Activated naive CD8-positive, alpha-beta T cell treated with anti-CD3 and anti-CD28 coated beads for 36 hours (primary cell): ENCODE results near the gene CHST10. TPM values are rescaled to one million over a fixed set of nuclear protein-coding genes. Genes with fewer than 3 reads are reported as not detected.

Experiments
- DNase-seq: peaks from one replicate; pipeline ENCODE4 v3.0.0; 2021
- H3K27ac Mint-ChIP-seq: one replicate; pipeline ENCODE4 v1.8.0; 2022; ENCODE audit warnings: mild to moderate bottlenecking, moderate library complexity, mixed read lengths
- H3K27me3 Mint-ChIP-seq: one replicate; pipeline ENCODE4 v1.8.0; 2022; ENCODE audit warnings: mild to moderate bottlenecking, mixed read lengths
- H3K36me3 Mint-ChIP-seq: one replicate; pipeline ENCODE4 v1.8.0; 2021; ENCODE audit warnings: mild to moderate bottlenecking, mixed read lengths
- H3K4me1 Mint-ChIP-seq: one replicate; pipeline ENCODE4 v1.8.0; 2021; ENCODE audit warnings: mixed read lengths
- H3K4me3 Mint-ChIP-seq: one replicate; pipeline ENCODE4 v1.8.0; 2022; ENCODE audit warnings: mild to moderate bottlenecking, moderate library complexity, mixed read lengths
- H3K9me3 Mint-ChIP-seq: one replicate; pipeline ENCODE4 v1.8.0; 2022; ENCODE audit warnings: mixed read lengths
- total RNA-seq, 2 experiments: library from RNA; stranded (reverse); gene quantifications; one replicate each; pipeline ENCODE4 v1.2.3, GENCODE V29; 2021

Gene CHST10
- total RNA-seq, 2 experiments from 2014 or later: 13.4 to 14.7 TPM

- Mint-ChIP-seq H3K4me1 (peaks cover 2% of the 10 kb centered on the region), H3K9me3 (no peaks in the 10 kb centered on the region), H3K27ac (no peak overlapping the region)
These were observed 9.9 kb downstream of the CHST10 start for GRCh38 chr2:100407563-100407962.

GRCh38 chr2:100407073-100407472 lies 10.4 kb downstream of the CHST10 start:
- Mint-ChIP-seq H3K27ac (no peak overlapping the region), H3K4me3 (no peak overlapping the region), H3K9me3 (no peaks in the 10 kb centered on the region), H3K27me3 (no peaks in the 10 kb centered on the region), H3K4me1 (peaks cover 2% of the 10 kb centered on the region), H3K36me3 (peaks cover 4% of the 10 kb centered on the region)
- no peak for DNase-seq

More at GRCh38 chr2:100407563-100407962, 9.9 kb downstream of the CHST10 start:
- H3K36me3 Mint-ChIP-seq: peaks cover 4% of the 10 kb centered on the region
- no peak for DNase-seq
- no peaks in the 10 kb centered on the region for H3K27me3 Mint-ChIP-seq
- no peak overlapping the region for H3K4me3 Mint-ChIP-seq

GRCh38 chr2:100406120-100406508 lies 11.4 kb downstream of the CHST10 start:
- peaks cover 2% of the 10 kb centered on the region for H3K4me1 Mint-ChIP-seq
- DNase-seq: no peak
- no peaks in the 10 kb centered on the region for H3K27me3 Mint-ChIP-seq
- peaks cover 4% of the 10 kb centered on the region for H3K36me3 Mint-ChIP-seq
- no peak overlapping the region for H3K27ac Mint-ChIP-seq
- H3K4me3 Mint-ChIP-seq: no peak overlapping the region
- H3K9me3 Mint-ChIP-seq: no peaks in the 10 kb centered on the region

- Mint-ChIP-seq H3K4me3 (no peak overlapping the region), H3K27me3 (no peaks in the 10 kb centered on the region), H3K9me3 (no peaks in the 10 kb centered on the region), H3K27ac (no peak overlapping the region), H3K36me3 (peaks cover 4% of the 10 kb centered on the region), H3K4me1 (peaks cover under 1% of the 10 kb centered on the region)
- no peak for DNase-seq
These were observed 11.9 kb downstream of the CHST10 start for GRCh38 chr2:100405403-100406119.

GRCh38 chr2:100404411-100404810 lies 13.1 kb downstream of the CHST10 start:
- no peak overlapping the region for H3K27ac Mint-ChIP-seq
- no peaks in the 10 kb centered on the region for H3K9me3 Mint-ChIP-seq
- no peaks in the 10 kb centered on the region for H3K27me3 Mint-ChIP-seq
- peaks cover 4% of the 10 kb centered on the region for H3K36me3 Mint-ChIP-seq
- DNase-seq: no peak
- no peaks in the 10 kb centered on the region for H3K4me1 Mint-ChIP-seq
- H3K4me3 Mint-ChIP-seq: no peak overlapping the region

- peaks cover 4% of the 10 kb centered on the region for H3K36me3 Mint-ChIP-seq
- DNase-seq: no peak
- no peaks in the 10 kb centered on the region for H3K9me3 Mint-ChIP-seq
- no peak overlapping the region for H3K4me3 Mint-ChIP-seq
- H3K4me1 Mint-ChIP-seq: no peaks in the 10 kb centered on the region
- H3K27me3 Mint-ChIP-seq: no peaks in the 10 kb centered on the region
- H3K27ac Mint-ChIP-seq: no peak overlapping the region
These were observed 13.7 kb downstream of the CHST10 start for GRCh38 chr2:100403722-100404121.

GRCh38 chr2:100401268-100401667 lies 16.2 kb downstream of the CHST10 start:
- Mint-ChIP-seq H3K9me3 (no peaks in the 10 kb centered on the region), H3K27ac (no peak overlapping the region), H3K27me3 (no peaks in the 10 kb centered on the region), H3K36me3 (peaks cover 4% of the 10 kb centered on the region), H3K4me1 (no peaks in the 10 kb centered on the region), H3K4me3 (no peak overlapping the region)
- DNase-seq: no peak

- DNase-seq: no peak
- Mint-ChIP-seq H3K9me3 (no peaks in the 10 kb centered on the region), H3K4me3 (no peak overlapping the region), H3K27ac (no peak overlapping the region), H3K27me3 (no peaks in the 10 kb centered on the region), H3K36me3 (peaks cover 2% of the 10 kb centered on the region), H3K4me1 (no peaks in the 10 kb centered on the region)
These were observed 17.8 kb downstream of the CHST10 start for GRCh38 chr2:100399714-100400113.

GRCh38 chr2:100397976-100398375 lies 19.5 kb downstream of the CHST10 start:
- Mint-ChIP-seq H3K9me3 (no peaks in the 10 kb centered on the region), H3K27me3 (no peaks in the 10 kb centered on the region), H3K4me1 (no peaks in the 10 kb centered on the region), H3K36me3 (no peaks in the 10 kb centered on the region), H3K4me3 (no peak overlapping the region), H3K27ac (no peak overlapping the region)
- no peak for DNase-seq

GRCh38 chr2:100397118-100397860 lies 20.2 kb downstream of the CHST10 start:
- no peak for DNase-seq
- Mint-ChIP-seq H3K27ac (no peak overlapping the region), H3K4me3 (no peak overlapping the region), H3K9me3 (no peaks in the 10 kb centered on the region), H3K4me1 (no peaks in the 10 kb centered on the region), H3K36me3 (no peaks in the 10 kb centered on the region), H3K27me3 (no peaks in the 10 kb centered on the region)

- no peak overlapping the region for H3K27ac Mint-ChIP-seq
- no peaks in the 10 kb centered on the region for H3K9me3 Mint-ChIP-seq
- no peaks in the 10 kb centered on the region for H3K27me3 Mint-ChIP-seq
These were observed 21.0 kb downstream of the CHST10 start for GRCh38 chr2:100396483-100396882.

GRCh38 chr2:100395532-100396350 lies 21.7 kb downstream of the CHST10 start:
- no peaks in the 10 kb centered on the region for H3K27me3 Mint-ChIP-seq
- no peaks in the 10 kb centered on the region for H3K36me3 Mint-ChIP-seq
- no peaks in the 10 kb centered on the region for H3K4me1 Mint-ChIP-seq
- H3K9me3 Mint-ChIP-seq: no peaks in the 10 kb centered on the region
- H3K27ac Mint-ChIP-seq: no peak overlapping the region
- no peak for DNase-seq
- H3K4me3 Mint-ChIP-seq: no peak overlapping the region

More at GRCh38 chr2:100396483-100396882, 21.0 kb downstream of the CHST10 start:
- Mint-ChIP-seq H3K4me3 (no peak overlapping the region), H3K4me1 (no peaks in the 10 kb centered on the region), H3K36me3 (no peaks in the 10 kb centered on the region)
- DNase-seq: no peak

- Mint-ChIP-seq H3K4me3 (no peak overlapping the region), H3K36me3 (no peaks in the 10 kb centered on the region), H3K27me3 (no peaks in the 10 kb centered on the region), H3K27ac (no peak overlapping the region), H3K4me1 (no peaks in the 10 kb centered on the region), H3K9me3 (no peaks in the 10 kb centered on the region)
- DNase-seq: no peak
These were observed 23.3 kb downstream of the CHST10 start for GRCh38 chr2:100394111-100394641.

- Mint-ChIP-seq H3K4me3 (no peak overlapping the region), H3K36me3 (no peaks in the 10 kb centered on the region), H3K27me3 (no peaks in the 10 kb centered on the region), H3K9me3 (no peaks in the 10 kb centered on the region), H3K27ac (no peak overlapping the region), H3K4me1 (no peaks in the 10 kb centered on the region)
- no peak for DNase-seq
These were observed 24.1 kb downstream of the CHST10 start for GRCh38 chr2:100393362-100393761.

- Mint-ChIP-seq H3K9me3 (no peaks in the 10 kb centered on the region), H3K27ac (no peak overlapping the region), H3K4me1 (no peaks in the 10 kb centered on the region), H3K4me3 (no peak overlapping the region), H3K36me3 (no peaks in the 10 kb centered on the region), H3K27me3 (no peaks in the 10 kb centered on the region)
- DNase-seq: no peak
These were observed 24.8 kb downstream of the CHST10 start for GRCh38 chr2:100392715-100393114.
